Common myeloid progenitor, CD34-positive (primary cell): ENCODE data around the gene CPNE6.

ENCODE experiments used
- CTCF ChIA-PET: fragments of 350-600 bp; sonication (Branson Sonifier 250); formaldehyde crosslinking; loops from one replicate; lab custom pipeline; 2021; ENCODE audit warnings: antibody characterized with exemption; lab: Charles Lee
- POLR2A ChIA-PET: fragments of 350-600 bp; sonication (Branson Sonifier 250); formaldehyde crosslinking; loops from one replicate; lab custom pipeline; 2021; ENCODE audit warnings: antibody characterized with exemption; lab: Charles Lee
- DNase-seq, 3 donors: peaks; one replicate each; pipeline versions ENCODE4 v3.0.0 to v3.0.0-alpha.2; 2013
- H3K27ac ChIP-seq, 2 experiments: 1 replicate in 1 of 2; 2 replicates in 1 of 2; pipeline ENCODE4 v1.7.0; 2013; ENCODE audit warnings: inconsistent platforms in 2 of 2, low read length in 2 of 2, mild to moderate bottlenecking in 2 of 2, low read depth in 1 of 2, moderate library complexity in 1 of 2; ENCODE audit not compliant: severe bottlenecking in 2 of 2, insufficient read depth in 1 of 2, poor library complexity in 1 of 2
- H3K27me3 ChIP-seq, 5 experiments: replicated peaks in 2 of 5; 1 replicate in 3 of 5; 2 replicates in 2 of 5; pipeline versions ENCODE4 v1.6.1 to v1.7.0; 2013; ENCODE audit warnings: low read length in 4 of 5, mild to moderate bottlenecking in 2 of 5, moderate library complexity in 2 of 5, inconsistent platforms in 1 of 5; ENCODE audit not compliant: insufficient read depth in 5 of 5, control insufficient read depth in 4 of 5
- H3K36me3 ChIP-seq, 4 experiments: 1 replicate in 2 of 4; 2 replicates in 2 of 4; pipeline versions ENCODE4 v1.6.1 to v1.7.0; 2013; ENCODE audit warnings: low read length in 3 of 4, control low read depth in 1 of 4, mild to moderate bottlenecking in 1 of 4; ENCODE audit not compliant: control insufficient read depth in 4 of 4, insufficient read depth in 4 of 4
- H3K4me1 ChIP-seq, 4 experiments: 1 replicate in 3 of 4; 2 replicates in 1 of 4; pipeline versions ENCODE4 v1.6.1 to v1.7.1; 2013; ENCODE audit warnings: low read length in 3 of 4, mild to moderate bottlenecking in 3 of 4, control low read depth in 1 of 4, inconsistent platforms in 1 of 4, moderate library complexity in 1 of 4; ENCODE audit not compliant: control insufficient read depth in 4 of 4, insufficient read depth in 4 of 4; ENCODE audit errors: control extremely low read depth in 1 of 4
- H3K4me3 ChIP-seq, 7 experiments: 1 replicate in 4 of 7; 2 replicates in 3 of 7; pipeline versions ENCODE4 v1.5.1 to v1.7.0; 2013; ENCODE audit warnings: mild to moderate bottlenecking in 7 of 7, low read length in 6 of 7, moderate library complexity in 6 of 7, inconsistent platforms in 2 of 7, low read depth in 2 of 7, control low read depth in 1 of 7; ENCODE audit not compliant: insufficient read depth in 4 of 7, control insufficient read depth in 1 of 7; ENCODE audit errors: extremely low read depth in 1 of 7
- H3K9me3 ChIP-seq, 5 experiments: 1 replicate in 4 of 5; 2 replicates in 1 of 5; pipeline versions ENCODE4 v1.6.1 to v1.7.1; 2013; ENCODE audit warnings: low read length in 4 of 5, mild to moderate bottlenecking in 2 of 5, inconsistent platforms in 1 of 5, low read depth in 1 of 5, moderate library complexity in 1 of 5; ENCODE audit not compliant: control insufficient read depth in 4 of 5, insufficient read depth in 2 of 5; ENCODE audit errors: control extremely low read depth in 1 of 5
- WGBS: methylation state at CpG from one replicate; pipeline ENCODE4 v1.1.5; 2013; ENCODE audit not compliant: insufficient coverage; 5-methylcytosine and 5-hydroxymethylcytosine counted together

The CPNE6 gene

DNA sequence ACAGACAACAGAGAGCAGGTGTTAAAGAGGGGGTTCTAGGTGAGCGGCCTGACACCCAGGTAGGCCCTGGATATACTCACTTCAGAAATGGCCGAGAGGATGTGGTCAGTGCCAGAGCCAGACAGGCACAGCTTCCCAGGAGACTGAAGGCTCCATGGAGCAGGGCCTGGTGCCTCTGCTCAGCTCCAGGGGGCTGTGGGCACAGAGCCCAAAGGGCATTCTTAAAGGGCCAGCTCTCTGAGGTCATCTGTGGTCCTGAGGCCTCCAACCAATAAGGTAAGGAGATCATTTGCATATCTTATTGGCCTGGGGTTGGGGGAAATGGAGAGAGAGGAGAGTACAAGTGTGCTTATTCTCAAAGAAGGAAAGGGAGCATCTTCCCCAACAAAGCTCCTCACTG, 13.1 kb downstream of the CPNE6 start:
- ChIA-PET POLR2A (no interaction called here), CTCF (interaction anchor here (1.2 to 1.8 kb wide), 8 partner anchors 9 to 30 kb away, joined by 3 to 10 read pairs (median 4); partner anchors contain the start of gene PCK2)
- H3K4me3 ChIP-seq: no peak overlapping the region
- 89% methylated on average over 2 of the region's 2 CpGs for WGBS
- no peak for DNase-seq
- peaks cover 0 to 12% (median 7%) of the 10 kb centered on the region in 5 experiments for H3K27me3 ChIP-seq
- H3K36me3 ChIP-seq: no peaks in the 10 kb centered on the region
- peaks cover 7 to 25% (median 24%) of the 10 kb centered on the region in 4 experiments for H3K4me1 ChIP-seq
- no peak overlapping the region for H3K27ac ChIP-seq
- H3K9me3 ChIP-seq: no peaks in the 10 kb centered on the region

DNA sequence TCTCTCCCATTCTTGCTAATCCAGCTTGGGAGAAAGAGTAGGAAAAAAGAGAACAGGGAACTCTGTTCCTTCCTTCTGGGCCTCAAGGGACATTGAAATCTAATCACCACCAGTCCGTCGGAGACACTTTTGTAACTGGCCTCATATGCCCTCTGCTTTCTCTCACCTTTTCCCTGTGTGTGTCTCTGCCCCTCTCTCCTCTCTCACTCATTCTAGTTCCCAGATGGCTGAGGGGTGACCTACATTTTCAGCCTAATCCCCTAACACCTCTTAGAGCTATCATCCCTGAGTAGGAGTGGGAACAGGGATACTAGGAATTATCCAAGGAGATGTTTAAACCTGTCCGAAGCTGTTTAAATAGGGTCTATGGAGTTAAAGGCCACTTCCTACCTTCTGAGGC, 13.9 kb downstream of the CPNE6 start:
- POLR2A ChIA-PET: no interaction called here
- no peaks in the 10 kb centered on the region for H3K9me3 ChIP-seq
- WGBS: 100% methylated on average over 1 of the region's 3 CpGs

DNA sequence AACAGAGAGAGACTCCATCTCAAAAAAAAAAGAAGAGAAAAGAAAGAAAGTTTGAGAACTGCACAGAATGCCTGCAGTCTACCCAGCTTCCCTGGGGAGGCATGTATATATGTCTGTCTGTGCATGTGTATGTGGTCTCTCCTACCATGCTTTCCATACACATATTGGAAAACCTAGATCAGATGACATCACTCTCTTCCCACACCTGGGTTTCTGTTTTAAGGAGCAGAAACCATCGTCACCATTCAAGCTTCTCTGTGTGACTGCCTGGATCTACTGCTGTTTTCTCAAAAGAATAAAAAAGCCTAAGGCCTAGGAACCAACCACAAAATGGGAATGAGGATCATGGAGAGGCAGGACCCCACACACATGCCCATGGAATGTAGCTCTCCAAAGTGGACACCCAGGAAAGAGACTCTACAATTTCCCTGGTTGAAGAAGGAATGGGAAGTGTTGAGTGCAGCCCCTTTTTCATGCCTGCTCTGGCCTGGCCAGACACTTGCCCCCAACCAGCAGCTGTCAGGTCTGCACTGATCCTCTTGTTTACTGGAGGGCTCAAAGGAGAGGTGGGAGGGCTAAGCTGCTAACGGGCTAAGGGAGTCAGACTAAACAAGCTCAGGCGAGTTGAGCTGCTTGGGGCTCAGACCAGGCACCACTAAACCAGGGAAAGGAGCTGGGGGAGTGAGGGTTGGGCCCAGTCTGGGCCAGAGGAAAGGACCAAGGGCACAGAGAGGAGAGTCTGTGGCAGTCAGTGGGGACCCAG, 15.0 kb downstream of the CPNE6 start:
- Histone ChIP-seq H3K9me3 (no peaks in the 10 kb centered on the region), H3K4me3 (no peak overlapping the region), H3K36me3 (no peaks in the 10 kb centered on the region), H3K27ac (no peak overlapping the region), H3K27me3 (peaks cover 0 to 12% (median 7%) of the 10 kb centered on the region in 5 experiments), H3K4me1 (peaks cover 0 to 9% (median 7%) of the 10 kb centered on the region in 4 experiments)
- DNase-seq: no peak
- CTCF ChIA-PET: interaction anchor here (1.0 to 1.8 kb wide), 5 partner anchors 17 to 43 kb away, joined by 3 to 7 read pairs (median 3); no protein-coding TSS in a partner anchor
- 89% methylated on average over 3 of the region's 3 CpGs for WGBS
- POLR2A ChIA-PET: interaction anchor here (0.7 kb wide), 1 partner anchor 12 kb away, joined by 5 read pairs; no protein-coding TSS in a partner anchor

More for the DNA sequence above, 13.9 kb downstream of the CPNE6 start:
- Histone ChIP-seq H3K4me1 (peaks cover 7 to 17% (median 17%) of the 10 kb centered on the region in 4 experiments), H3K27ac (no peak overlapping the region), H3K4me3 (no peak overlapping the region), H3K36me3 (no peaks in the 10 kb centered on the region), H3K27me3 (peaks cover 0 to 12% (median 7%) of the 10 kb centered on the region in 5 experiments)
- CTCF ChIA-PET: interaction anchor here (1.2 to 1.8 kb wide), 8 partner anchors 8 to 31 kb away, joined by 3 to 10 read pairs (median 4); partner anchors contain the start of gene PCK2
- no peak for DNase-seq

DNA sequence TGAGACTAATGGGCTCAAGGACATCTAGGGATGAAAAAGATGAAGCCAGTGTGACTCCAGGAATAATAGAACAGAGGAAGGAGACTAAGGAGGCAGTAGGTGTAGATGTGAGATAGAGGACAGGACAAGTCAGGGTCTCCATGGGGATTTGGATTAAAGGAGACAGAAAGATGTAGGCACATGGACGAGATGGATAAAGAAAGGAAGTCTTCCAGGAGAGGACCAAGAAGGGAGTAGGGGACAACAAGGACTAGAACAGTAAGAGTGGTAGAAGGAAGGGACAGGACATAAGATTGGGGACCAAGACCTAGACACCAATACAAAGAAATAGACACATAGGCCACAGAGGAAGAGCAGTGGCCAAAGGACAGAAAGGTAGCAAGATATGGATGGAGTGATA, 15.6 kb downstream of the CPNE6 start:
- H3K36me3 ChIP-seq: no peaks in the 10 kb centered on the region
- peaks cover 0 to 4% (median 2%) of the 10 kb centered on the region in 4 experiments for H3K4me1 ChIP-seq
- WGBS: no CpG with 5 or more reads among the region's 1 CpG
- no peak overlapping the region for H3K27ac ChIP-seq
- no peaks in the 10 kb centered on the region for H3K9me3 ChIP-seq
- peaks cover 0 to 9% (median 3%) of the 10 kb centered on the region in 5 experiments for H3K27me3 ChIP-seq
- ChIA-PET CTCF (interaction anchor here (1.0 to 1.6 kb wide), 3 partner anchors 26 to 44 kb away, joined by 3 to 7 read pairs (median 3); no protein-coding TSS in a partner anchor), POLR2A (no interaction called here)
- no peak for DNase-seq
- H3K4me3 ChIP-seq: no peak overlapping the region

DNA sequence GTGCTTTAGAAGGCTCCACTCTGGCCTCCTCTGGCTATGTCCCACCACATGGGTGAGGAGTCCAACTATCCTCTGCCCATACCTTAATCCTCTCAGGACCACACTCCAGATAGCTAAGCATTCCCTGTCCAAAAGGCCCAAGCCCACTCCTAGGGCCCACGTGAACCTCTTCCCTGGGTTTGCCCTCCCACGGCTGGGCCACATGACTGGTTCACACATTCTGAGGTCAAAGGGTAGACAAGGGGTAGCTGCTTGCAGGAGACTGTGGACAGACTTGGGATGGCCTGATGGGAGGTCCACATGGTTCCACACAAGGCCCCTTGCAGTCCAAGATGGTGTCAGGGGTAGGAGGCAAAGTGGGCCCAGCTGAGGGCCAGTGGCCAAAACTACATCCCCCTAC, 16.7 kb downstream of the CPNE6 start:
- CTCF ChIA-PET: interaction anchor here (0.5 to 8.7 kb wide), 8 partner anchors 8 to 53 kb away, joined by 3 to 178 read pairs (median 4); partner anchors contain the start of gene CARMIL3
- 80% methylated on average over 2 of the region's 2 CpGs for WGBS
- no peak for DNase-seq
- no peak overlapping the region for H3K4me3 ChIP-seq
- no peaks in the 10 kb centered on the region for H3K36me3 ChIP-seq
- POLR2A ChIA-PET: no interaction called here
- H3K27ac ChIP-seq: no peak overlapping the region
- no peaks in the 10 kb centered on the region for H3K9me3 ChIP-seq
- H3K4me1 ChIP-seq: peaks cover 0 to 14% (median 7%) of the 10 kb centered on the region in 4 experiments
- no peaks in the 10 kb centered on the region for H3K27me3 ChIP-seq

DNA sequence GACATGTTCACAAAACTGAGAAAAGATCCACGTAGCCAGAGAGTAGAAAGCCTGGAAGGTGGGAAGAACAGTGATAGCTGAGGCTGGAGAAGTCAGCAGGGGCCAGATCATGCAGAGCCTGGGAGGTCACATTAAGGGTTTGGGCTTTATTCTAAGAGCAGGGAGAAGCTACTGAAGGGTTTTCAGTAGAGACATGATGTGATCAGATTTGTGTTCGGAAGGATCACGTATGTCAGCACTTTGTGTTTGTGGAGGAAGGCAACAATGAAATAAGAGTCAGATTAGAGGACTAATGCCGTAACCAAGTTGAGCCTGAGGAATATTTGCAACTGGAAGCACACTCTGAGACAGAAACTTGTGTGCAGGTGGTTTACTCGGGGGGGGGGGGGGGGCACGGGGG, 18.5 kb downstream of the CPNE6 start:
- DNase-seq: no peak
- Histone ChIP-seq H3K27ac (no peak overlapping the region), H3K4me1 (peaks cover 0 to 25% (median 20%) of the 10 kb centered on the region in 4 experiments), H3K36me3 (no peaks in the 10 kb centered on the region), H3K27me3 (no peaks in the 10 kb centered on the region), H3K4me3 (no peak overlapping the region), H3K9me3 (no peaks in the 10 kb centered on the region)
- ChIA-PET CTCF (interaction anchor here (0.8 to 8.7 kb wide), 18 partner anchors 9 to 301 kb away, joined by 3 to 178 read pairs (median 7); partner anchors contain the start of genes CARMIL3, DCAF11 and NRL), POLR2A (interaction anchor here (0.7 to 1.1 kb wide), 2 partner anchors 29 to 210 kb away, joined by 3 read pairs; no protein-coding TSS in a partner anchor)
- 96% methylated on average over 4 of the region's 6 CpGs for WGBS
